Activated CD8-positive, alpha-beta memory T cell treated with anti-CD3 and anti-CD28 coated beads, Interleukin-2, amount 50 U/mL, for 4 hours (primary cell): ENCODE data around the gene DLX5.

Experiments
- DNase-seq: peaks from one replicate; pipeline ENCODE4 v3.0.0-alpha.2; 2020

Gene DLX5

DNA sequence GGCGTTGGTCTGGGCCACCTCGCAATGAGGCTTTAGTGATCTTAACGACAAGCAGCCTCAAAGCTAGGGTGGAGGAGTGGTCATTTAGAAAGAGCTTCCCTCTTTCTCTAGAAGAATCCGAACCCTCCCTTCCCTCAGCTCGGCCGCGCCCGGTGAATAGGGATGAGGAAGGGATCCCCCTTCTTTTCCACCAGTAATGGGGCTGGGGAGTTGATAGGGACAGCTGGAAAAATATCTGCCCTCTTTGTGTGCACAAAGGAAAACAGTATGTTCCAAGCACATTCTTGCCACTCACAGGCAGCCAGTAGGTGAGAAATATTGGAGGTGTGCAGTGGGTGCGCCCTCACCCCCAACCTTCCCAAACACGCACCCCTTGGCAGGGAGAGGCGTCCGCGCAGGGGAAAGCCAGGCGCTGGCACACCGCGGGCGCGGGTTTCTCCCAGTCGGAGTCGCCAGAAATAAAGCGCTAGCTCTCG lies 6.5 kb downstream of the DLX5 start:
- no peak for DNase-seq

DNA sequence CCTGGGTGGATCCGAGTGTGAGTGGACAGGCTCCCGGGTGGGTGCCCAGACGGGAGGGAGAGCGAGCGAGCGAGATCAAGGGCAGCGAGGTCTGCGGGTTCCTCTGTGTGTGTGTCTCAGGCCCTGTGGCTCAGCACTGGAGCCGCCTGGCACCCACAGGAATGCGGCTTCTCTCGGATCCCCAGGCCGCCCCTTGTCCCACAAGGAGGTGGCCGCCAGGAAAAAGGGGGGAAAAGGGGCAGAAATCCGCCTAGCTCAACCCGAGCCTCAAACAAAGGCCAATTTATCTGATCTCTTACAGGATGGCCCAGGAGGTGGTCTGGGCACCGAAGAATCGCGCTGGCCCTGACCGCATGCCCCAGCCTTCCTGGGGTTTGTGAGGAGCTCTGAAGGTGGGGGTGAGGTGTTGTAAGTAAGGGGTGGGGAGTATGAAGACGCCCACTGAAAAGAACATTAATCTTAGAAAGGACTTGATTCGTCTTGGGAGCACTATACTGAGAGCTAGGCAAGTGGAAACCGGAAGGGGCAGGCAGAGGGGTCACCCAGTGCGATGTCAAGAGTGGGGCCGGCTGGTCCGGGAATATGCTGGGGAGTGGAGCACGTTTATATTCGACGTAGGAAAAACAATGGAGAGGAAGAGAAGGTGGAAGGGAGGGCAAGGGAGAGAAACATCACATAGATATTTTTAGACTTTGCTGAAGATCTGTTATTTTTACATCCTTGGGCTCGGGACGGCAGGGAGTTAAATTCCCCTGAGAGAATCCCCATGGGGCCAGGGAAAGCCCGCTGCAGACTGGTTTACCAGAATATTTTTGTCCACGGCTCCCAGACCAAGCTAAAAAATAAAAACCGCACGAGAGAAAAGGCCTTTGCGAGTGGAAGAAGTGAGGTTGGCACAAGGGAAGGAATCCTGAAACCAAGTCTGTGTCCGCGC lies 7.2 kb downstream of the DLX5 start:
- DNase-seq = no peak

DNA sequence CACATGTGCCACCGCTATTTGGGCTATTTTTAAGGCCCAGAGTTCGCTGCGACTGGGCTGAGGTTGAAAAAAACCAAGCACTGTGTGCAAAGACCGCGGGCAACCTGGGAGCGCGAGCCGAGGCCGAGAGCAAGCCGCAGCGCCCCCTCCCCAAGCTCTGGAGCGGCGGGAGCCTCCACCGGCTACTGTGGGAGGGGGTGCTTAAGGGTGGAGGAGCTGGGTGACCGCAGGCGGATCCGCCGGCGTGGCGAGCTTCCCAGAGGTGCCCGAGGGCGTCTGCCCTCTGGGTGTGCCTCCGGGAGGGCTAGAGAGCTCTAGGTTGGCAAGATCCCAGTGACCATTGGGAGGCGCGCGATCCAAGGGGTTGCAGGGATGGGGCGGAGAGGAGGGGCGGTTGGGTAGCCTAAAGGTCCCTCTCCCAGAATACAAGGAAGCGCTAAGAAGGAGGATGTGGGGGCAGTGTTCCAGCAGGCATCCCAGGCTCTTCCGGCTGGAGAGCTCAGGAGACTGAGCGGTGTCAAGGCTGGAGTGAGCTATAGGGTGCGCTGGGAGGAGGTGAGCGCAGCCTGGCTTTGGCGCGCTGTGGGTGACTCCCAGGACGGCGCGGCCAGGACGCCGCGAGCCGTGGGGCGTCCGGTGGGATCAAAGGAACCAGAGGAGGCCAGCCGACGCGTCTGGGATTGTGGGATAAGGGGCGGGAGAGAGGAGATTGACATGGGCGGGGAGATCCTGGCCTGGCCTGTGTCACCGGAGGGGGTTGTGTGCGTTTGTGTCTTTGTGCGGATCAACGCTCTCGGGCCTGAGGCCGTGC lies 8.0 kb downstream of the DLX5 start:
- DNase-seq = no peak

DNA sequence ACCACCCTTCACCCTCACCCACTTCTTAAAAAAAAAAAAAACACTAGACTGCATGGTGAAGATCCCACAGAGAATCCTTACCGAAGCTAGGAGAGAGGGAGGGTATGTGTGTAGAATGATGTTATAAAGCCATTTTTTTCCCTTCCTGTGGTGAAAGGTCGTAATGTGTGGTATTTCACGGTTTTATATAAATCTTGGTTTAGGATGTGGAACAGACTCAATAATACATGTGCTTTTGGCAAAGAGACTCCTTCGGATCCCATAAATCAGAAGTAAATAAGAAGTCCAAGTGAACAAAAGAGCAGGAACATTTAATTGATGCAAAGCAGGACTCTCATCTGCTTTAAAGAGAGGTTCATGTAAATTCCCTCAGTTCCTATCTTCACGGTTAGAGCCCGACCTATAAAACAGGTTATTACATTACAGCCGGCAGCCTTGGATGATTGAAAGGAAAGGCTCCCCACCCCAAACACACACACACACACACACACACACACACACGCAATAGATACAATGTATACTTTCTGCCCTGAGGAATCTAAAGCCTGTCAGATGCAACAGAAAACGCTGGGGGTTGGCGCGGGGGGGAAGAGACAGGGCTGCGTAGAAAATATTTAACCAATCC lies 8.8 kb downstream of the DLX5 start:
- no peak for DNase-seq

DNA sequence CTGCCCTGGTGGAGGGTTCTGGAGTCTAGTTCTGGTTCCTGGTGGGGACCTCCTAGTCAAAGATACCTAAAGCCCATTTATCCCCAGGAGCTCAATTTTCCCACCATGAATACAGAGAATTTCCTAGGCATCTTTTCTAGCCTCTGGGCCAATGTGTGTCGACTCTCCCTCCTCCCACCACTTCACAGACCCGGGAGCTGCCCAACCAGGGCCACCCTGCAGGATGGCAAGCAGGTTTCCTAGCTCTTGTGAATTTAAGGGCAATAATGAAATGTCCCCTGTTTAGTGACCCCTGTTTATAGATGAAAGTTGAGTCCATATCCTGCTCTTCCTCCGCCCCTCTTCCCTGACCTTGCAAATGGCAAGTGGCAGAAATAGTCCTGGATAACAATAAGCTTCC lies 9.4 kb downstream of the DLX5 start:
- no peak for DNase-seq

DNA sequence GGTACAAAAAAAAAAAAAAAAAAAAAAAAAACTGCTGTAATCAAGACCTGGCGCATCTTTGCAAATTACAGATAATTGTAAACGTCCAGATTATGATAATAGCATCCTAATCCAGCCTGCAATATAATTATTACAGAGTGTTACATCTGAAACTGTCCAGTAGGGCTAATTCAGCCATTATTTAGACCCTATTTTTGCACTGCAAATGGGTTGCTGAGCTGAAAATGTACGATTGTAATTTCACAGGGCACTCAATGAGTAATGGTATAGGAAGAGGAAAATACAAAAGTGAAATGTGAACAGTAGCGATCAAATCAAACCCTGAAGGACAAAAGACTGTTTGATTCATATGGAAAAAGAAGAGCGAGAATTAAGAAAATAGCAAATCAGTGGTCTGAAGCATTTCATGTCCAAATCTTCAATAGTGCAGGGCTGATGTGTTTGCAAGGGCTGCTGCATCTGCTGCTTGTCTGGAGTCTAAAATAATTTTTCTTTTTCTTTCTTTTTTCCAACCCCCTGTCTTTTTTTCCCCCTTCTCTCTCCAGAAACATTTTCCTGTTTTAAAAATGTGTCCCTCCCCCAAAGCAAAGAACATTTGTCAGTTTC lies 10.4 kb downstream of the DLX5 start:
- DNase-seq = no peak

DNA sequence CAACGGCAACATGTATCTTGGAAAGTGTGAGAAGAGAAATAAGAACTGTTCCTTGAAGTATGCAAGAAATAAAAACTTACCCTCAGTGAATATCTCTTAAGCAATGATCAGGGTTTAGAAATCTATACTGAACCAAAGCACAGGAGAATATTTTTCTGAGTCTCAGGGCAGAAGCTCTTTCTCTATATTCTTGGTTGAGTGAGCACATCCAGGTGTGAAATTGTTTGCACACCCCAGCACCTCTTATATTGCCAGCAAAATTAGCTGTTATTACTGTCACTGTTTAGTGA lies 10.8 kb downstream of the DLX5 start:
- no peak for DNase-seq

DNA sequence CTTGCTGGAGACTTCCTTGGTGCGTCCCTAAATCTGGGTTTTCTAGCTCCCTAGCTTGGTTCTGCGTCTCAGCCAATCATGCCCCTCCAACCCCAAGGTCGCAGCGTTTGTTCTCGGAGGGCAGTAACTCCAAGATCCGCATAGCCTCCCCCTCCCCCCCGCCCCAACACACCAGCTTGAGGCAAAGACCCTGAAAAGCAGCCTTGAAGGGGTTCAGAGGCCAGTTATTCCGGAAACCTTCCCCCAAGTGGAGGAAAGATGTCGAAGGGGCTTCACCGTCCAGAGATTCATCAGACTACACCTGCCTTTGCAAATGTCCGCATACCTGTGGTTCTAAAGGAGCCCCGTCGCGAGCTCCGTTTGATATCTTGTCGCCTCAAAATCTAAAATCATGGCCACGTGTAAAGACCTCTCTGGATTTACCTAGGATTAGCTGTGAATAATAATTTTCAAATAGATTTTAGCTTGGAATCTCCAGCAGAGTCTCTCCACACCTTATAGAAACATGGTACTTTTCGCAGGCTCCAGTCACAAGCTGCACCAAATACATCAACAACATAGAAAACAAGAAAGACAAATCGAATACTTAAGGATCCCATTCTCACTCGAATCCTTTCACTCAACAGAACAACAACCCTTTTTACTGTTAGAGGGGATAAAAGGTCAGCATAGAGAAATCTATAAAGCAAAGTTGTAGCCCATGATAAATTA lies 11.3 kb downstream of the DLX5 start:
- no peak for DNase-seq

DNA sequence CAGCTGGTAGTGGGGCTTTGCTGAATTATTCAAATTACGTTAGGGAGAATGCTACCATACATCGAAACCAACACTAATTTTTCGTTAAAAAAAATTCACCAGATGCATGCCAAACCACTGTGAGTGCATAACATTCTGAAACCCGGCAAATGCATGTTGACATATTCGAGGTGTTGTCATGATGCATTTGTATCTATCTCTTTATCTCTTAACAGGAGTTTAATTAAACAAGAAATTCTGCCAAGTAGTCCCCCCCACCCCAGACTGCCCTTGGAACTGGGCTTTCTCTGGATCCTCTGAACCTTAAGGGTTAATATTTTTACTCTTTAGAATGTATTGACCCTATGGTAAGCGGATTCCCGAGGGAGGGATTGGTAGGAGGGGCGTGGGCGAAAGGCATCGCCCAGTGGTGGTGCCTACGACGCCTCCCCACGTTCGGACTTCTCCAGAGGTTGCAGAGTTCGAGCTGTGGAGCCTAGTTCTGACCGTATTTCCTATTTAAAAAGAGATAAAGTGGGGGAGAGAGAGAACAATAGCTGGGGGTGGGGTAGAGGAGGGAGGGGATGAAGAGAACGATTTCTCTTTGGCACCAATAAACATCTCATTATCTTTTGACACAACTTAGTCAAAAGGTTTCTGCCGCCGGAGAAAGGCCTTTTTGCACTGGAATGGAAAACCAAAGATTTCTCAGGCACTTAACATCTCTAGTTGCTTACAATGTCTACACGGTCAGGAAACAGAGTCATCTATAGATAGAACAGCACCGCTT lies 12.1 kb downstream of the DLX5 start:
- DNase-seq = no peak

DNA sequence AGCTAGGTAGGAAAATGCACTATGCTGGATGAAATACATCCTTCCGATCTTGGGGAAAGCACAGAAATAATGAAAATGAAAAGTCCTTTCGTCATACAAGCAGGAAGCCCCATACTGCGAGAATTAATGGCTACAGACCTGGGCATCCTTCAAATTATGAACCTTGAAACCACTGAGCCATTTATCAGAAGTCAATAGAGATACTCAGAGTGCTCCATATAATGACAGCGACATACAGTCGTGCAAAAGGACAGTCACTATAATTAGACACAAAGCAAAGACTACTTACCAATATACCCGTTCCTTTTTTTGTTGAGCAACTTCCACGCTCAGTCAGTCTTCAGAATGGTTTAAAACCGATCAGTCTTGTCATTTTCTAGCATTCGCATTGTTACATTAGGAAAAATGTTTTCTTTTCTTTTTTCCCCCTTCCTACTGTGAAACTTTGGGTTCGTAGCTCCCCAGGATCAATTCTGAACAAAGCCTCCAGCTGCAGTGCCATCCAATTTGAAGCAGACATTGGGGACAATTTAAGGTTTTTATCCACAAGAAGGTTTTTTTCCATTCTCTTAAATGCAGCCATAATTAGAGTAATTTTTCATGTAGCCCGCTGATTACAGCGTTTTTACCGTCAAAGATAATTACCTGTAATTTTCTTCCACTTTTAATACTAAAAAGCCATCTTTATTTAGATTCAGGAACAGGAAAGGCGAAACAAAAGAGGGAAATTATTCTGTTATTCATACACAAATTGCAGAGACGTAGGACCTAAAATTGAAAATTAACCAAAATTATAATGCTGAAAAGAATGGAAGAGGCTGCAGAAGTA lies 12.9 kb downstream of the DLX5 start:
- DNase-seq = no peak

DNA sequence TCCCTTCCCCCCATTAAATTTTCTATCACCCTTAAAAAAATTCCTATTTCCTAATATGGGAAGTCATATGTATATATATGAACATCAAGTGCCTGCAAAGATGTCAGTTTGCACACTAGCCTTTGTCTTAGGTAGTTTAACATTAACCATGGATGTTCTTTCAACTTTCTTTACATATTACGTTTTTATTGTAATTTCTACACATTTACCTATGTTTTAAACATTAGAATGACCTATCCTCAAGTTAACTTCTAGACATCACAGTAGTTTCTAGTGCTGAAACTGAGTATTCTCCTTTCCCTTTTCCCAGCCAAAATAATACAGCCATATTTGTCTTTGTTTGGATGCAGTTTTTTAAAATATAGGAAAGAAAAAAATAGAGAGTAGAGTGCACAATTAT lies 13.5 kb downstream of the DLX5 start:
- DNase-seq = no peak

DNA sequence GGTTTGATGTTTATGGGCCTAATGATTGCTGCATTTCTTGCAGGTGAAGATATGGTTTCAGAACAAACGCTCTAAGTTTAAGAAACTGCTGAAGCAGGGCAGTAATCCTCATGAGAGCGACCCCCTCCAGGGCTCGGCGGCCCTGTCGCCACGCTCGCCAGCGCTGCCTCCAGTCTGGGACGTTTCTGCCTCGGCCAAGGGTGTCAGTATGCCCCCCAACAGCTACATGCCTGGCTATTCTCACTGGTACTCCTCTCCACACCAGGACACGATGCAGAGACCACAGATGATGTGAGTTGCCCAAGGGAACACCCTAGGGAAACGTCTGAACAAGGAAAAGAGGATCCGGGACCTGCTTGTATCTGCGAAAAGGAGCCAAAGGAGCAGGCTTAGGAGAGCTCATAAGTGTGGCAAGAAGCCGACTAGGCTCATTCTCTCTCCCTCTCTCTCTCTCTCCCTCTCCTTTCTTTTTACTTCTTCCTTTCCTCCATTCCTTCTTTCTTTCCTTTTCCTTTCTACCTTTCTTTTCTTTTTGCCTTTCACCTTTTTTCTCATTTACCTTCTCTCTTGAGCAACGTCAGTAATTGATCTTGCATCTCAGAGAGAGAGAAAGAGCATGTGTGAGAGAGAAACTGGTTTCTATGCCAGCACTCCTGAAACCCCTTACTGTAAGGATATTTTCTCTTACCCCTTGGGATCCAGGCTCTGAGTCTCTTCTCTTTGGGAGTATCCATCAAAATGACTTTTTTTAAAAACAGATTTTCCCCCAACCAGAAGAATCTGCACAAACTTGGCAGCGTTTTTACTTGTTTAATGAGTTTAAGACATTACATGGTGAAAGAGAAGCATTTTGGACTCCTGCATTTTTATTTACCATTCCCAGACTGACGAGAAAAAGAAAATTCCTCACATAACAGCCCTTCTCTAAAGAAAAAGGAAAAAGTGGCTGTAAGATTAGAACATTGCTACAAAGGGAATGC lies 14.6 kb downstream of the DLX5 start:
- DNase-seq = no peak

DNA sequence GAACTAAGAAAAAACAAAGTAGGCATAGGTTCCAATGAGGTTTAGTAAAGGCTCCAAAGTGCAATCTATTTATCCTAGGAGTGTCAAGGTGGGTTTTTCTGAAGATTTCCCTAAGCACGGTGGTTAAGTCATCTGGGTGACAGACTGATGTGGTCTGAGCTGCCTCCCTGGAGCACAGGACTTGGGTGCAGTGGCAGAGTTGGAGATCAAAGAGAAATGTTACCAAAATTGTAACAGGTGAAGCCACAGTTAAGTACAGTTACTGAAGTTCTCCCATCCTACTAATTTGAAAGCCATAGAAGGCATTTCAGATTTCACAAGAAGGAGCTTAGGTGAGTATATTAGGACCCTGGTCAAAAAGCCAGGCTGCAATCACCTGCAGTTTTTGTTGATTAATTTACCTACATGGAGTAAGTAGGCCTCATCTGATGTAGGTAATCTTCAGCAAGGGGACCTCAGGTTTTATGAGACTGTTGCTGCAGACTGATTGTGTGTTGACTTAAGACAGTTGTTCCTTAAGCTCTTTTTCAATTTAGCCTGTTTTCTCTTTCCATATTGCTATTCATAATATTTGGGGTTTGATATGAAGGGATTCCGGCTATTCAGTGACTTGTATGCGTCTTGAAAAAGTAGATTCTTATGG lies 16.2 kb downstream of the DLX5 start:
- DNase-seq = no peak

DNA sequence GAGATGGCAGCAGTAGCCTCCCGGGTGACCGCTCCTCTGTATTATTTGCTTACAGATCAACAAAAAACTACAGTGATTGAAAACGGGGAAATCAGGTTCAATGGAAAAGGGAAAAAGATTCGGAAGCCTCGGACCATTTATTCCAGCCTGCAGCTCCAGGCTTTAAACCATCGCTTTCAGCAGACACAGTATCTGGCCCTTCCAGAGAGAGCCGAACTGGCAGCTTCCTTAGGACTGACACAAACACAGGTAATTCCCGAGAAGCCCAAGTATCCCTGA lies 17.1 kb downstream of the DLX5 start:
- DNase-seq = no peak

DNA sequence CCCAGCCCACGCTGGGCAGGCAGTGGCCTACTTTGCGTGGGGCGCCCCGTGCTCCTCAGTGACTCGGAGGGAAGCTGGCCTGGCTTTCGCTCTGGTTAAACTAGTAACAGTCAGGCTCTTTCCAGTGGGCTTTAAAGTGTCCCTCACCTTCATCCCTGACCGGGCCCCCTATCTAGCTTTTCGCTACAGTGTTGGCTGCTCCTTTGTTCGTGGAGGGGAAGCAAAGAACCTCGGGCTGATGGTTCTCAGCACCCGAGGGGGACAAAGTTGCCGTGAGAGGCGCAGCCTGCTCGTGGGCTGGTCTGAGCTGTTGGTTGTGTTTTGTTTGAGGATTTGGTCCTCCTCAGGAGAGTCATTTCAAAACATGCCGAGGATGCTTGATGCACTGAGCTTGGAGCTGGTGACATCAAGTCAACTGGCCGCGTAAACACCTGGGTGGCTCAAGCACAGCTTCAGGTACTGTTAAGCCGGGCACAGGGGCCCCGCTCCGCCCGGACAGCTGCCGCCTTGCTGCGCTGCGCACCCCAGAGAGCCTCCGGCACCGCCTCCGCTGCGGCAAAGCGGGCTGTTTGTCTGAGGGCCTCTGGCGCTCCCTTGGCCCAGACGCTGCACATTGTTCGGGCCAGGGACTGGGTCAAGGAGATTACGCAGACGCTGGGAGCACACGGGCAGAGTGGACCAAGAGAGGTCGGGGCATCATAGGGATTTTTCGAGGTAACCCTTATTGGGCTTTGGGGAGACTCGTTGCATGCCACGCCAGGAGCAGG lies 17.6 kb downstream of the DLX5 start:
- no peak for DNase-seq

DNA sequence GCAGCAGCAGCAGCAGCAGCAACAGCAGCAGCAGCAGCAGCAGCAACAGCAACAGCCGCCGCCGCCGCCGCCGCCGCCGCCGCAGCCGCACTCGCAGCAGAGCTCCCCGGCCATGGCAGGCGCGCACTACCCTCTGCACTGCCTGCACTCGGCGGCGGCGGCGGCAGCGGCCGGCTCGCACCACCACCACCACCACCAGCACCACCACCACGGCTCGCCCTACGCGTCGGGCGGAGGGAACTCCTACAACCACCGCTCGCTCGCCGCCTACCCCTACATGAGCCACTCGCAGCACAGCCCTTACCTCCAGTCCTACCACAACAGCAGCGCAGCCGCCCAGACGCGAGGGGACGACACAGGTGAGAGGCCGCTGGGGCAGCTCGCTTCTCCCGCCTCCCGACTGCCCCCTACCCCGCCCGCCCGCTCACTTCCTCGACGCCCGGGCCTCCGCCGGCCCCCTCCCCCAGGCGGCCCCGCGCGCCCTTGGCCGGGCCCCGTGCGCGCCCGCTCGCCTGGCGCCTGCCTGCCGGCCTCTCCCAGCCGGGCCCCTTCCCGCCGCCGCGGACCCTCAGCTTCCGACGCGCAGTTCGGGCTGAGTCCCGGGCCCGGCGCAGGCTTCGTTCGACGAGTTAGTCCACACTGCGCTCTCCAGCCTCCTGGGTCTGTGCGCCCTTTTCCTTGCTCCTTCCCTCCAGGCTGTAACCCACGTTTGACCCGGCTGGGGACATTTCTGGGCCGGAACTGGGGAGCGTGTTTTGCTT lies 18.4 kb downstream of the DLX5 start:
- DNase-seq = no peak

DNA sequence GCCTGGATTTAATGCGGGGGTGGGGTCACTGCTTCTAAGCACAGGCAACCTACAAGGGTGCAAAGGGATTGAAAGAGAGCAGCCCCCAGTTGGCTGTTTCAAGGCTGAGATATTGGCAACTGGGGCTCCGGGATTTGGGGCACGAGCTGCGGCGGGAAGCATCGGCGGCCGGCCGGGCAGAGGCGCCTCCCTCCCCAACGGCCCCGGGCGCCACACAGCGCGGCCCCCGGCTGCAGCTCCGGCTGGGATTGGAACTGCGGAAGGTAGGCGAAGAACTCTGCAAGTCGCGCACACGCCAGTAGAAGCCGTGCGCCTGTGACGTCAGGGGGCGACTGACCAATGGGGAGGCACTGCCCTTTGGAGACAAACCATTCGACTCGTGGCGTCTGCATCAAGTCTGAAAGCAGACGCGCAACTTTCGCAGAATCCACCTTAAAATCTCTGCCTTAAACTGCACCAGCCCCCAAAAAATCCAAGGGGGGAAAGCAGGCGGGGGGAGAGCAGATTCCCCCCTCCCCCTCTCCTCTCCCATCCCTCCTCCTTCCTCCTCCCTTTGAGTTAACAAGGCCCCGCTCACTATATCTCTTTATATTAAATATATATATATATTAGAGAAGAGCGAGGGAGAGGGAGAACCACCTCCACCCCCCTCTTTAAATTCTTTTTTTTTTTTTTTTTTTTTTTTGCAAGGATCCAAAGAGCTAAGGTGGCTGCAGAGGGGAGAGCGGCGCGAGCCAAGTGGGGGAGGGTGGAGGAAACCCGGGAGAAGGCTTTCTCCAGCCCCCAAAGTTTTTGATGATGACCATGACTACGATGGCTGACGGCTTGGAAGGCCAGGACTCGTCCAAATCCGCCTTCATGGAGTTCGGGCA lies 19.2 kb downstream of the DLX5 start, which contains the start of gene DLX6:
TSS of gene DLX6 (plus strand) at position 371 of the 872 bp plus-strand sequence. CDS start at position 796, 425 bp downstream.
- no peak for DNase-seq
